Thyroid gland (tissue), 4 donors: ENCODE measurements around the gene COL4A4.

ENCODE experiments used
- POLR2A ChIP-seq, 2 donors: fragments of 450-650 bp; IDR thresholded peaks; one replicate each; pipeline ENCODE4 v1.6.1; 2017; ENCODE audit warnings: antibody characterized with exemption in 2 of 2, mild to moderate bottlenecking in 2 of 2, moderate library complexity in 1 of 2
- TF ChIP-seq, protein P1 (sequence below), 6 experiments: fragments of 200-600 bp in 3 of 6; fragments of 450-650 bp in 3 of 6; sonication (generic) in 3 of 6; IDR thresholded peaks; one replicate each; pipeline ENCODE4 v1.5.1; 2016 to 2019; ENCODE audit warnings: antibody characterized with exemption in 6 of 6, mild to moderate bottlenecking in 2 of 6, inconsistent platforms in 1 of 6, moderate library complexity in 1 of 6

DNA sequence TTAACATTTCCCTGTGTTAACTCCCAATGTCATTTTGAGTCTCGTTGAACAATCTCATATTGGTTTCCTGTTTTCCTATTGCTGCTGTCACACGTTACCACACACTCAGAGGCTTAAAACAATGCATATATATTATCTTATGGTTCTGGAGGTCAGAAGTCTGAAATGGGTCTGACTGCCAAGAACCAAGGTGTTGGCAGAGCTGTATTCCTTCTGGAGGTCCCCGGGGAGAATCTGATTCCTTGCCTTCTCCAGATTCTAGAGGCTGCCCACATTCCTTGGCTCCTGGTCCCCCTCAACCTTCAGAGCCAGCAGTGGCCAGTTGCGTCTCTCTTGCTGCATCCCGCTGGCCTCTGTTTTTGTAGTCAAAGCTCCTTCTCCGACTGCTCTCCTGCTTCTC lies 17.5 kb downstream of the COL4A4 start:
- TF ChIP-seq POLR2A (IDR thresholded peaks at IDR 0.05) = no peak
- TF ChIP-seq, protein P1, sequence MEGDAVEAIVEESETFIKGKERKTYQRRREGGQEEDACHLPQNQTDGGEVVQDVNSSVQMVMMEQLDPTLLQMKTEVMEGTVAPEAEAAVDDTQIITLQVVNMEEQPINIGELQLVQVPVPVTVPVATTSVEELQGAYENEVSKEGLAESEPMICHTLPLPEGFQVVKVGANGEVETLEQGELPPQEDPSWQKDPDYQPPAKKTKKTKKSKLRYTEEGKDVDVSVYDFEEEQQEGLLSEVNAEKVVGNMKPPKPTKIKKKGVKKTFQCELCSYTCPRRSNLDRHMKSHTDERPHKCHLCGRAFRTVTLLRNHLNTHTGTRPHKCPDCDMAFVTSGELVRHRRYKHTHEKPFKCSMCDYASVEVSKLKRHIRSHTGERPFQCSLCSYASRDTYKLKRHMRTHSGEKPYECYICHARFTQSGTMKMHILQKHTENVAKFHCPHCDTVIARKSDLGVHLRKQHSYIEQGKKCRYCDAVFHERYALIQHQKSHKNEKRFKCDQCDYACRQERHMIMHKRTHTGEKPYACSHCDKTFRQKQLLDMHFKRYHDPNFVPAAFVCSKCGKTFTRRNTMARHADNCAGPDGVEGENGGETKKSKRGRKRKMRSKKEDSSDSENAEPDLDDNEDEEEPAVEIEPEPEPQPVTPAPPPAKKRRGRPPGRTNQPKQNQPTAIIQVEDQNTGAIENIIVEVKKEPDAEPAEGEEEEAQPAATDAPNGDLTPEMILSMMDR (IDR thresholded peaks at IDR 0.05) = no peak
